Omental fat pad (tissue), 4 donors: ENCODE results near the gene SMAD6. TPM values are rescaled to one million over a fixed set of nuclear protein-coding genes. Genes with fewer than 3 reads are reported as not detected.

Experiments used
- ATAC-seq: fragments of 150-250 bp; one replicate; pipeline ENCODE4 v1.9.1; 2016; ENCODE audit warnings: mild to moderate bottlenecking, moderate library complexity; ENCODE audit not compliant: low FRiP score
- DNase-seq: peaks from one replicate; pipeline ENCODE4 v3.0.0-alpha.2; 2019; ENCODE audit warnings: low spot score
- total RNA-seq, 4 donors: library from RNA; depleted of rRNA; stranded (reverse); fragments of >200 nt; gene quantifications; one replicate each; pipeline ENCODE4 v1.1.0, GENCODE V29; 2016
- TF ChIP-seq, protein P1 (sequence below), 3 donors: fragments of 450-650 bp; IDR thresholded peaks; one replicate each; pipeline ENCODE4 v1.5.1; 2016 to 2017; ENCODE audit warnings: antibody characterized with exemption in 3 of 3, mild to moderate bottlenecking in 3 of 3, moderate library complexity in 2 of 3

Gene SMAD6
- total RNA-seq, 4 donors from 2014 or later = 15.6 to 44.9 (median 23.8) TPM

DNA sequence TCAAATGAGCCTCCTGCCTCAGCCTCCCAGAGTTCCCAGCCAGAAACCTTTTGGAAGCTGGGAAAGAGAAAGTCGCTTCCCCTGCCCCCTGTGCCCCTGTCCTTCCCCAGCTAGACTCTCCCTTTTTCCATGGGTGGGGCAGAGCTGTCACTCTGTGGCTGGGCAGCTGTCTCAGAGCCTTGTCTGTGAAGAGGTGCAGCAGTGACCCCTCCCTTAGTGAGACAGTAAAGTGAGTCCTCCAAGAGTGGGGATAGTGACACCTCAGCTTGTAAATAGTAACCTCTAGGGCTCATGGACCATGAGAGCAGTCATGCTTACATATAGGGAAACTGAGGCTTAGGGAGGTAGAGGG, 76.3 kb downstream of the SMAD6 start:
- TF ChIP-seq, protein P1, sequence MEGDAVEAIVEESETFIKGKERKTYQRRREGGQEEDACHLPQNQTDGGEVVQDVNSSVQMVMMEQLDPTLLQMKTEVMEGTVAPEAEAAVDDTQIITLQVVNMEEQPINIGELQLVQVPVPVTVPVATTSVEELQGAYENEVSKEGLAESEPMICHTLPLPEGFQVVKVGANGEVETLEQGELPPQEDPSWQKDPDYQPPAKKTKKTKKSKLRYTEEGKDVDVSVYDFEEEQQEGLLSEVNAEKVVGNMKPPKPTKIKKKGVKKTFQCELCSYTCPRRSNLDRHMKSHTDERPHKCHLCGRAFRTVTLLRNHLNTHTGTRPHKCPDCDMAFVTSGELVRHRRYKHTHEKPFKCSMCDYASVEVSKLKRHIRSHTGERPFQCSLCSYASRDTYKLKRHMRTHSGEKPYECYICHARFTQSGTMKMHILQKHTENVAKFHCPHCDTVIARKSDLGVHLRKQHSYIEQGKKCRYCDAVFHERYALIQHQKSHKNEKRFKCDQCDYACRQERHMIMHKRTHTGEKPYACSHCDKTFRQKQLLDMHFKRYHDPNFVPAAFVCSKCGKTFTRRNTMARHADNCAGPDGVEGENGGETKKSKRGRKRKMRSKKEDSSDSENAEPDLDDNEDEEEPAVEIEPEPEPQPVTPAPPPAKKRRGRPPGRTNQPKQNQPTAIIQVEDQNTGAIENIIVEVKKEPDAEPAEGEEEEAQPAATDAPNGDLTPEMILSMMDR (IDR thresholded peaks at IDR 0.05) = no peak
- no peak for DNase-seq
- no peak for ATAC-seq

DNA sequence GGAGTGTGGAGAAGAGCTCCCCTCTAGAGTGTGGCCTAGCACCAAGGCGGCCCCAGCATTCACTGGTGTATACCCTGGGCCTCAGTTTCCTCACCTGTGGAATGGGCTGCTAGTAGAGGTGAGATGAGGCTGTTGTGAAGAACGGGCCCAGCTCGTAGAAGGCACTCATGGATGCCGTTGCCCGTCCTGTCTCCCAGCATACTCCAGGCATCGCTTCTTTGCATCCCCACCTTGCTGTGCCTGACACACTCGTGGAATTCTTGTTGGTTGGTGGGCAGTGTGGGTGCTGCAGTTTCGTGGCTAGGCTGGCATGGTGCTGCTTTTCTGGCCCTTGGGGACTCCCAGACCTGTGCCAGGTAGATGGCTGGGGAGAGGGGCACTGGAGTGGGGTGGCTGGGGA, 76.7 kb downstream of the SMAD6 start:
- TF ChIP-seq, protein P1 (IDR thresholded peaks at IDR 0.05) = no peak
- ATAC-seq (no peak), DNase-seq (no peak)

DNA sequence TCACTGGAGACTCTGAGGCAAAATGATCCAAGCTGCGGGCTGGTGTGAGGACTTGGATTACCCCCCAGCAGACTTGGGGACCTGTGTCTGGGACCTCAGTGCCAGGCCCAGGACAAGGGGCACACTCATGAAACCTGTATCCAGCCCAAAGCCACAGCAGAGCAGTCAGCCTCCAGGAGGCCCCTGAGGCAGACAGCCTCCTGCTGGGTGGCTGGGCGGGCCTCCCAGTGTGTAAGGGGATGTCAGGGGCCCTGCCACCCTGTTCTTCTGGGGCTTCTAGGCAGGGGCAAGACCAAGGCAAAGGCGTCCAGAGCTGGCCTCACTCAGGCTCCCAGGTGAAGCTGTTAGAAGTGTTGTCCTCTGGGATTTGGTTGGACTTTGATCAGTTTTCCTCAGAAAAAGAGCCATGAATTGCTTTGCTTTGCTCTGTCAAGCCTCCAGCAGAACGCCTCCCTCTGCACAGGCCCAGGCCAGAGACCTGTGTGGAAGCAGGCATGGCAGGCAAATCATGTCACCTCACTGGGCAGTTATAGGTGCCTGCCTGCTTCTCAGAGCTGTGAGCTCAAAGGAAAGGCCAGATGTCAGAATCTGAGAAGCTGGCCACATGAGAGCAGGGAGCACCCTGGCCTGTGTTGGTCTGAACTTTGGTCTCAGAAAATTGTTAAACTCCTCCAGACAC, 77.4 kb downstream of the SMAD6 start:
- no peak for DNase-seq
- ATAC-seq = no peak
- TF ChIP-seq, protein P1 (IDR thresholded peaks at IDR 0.05) = no peak

DNA sequence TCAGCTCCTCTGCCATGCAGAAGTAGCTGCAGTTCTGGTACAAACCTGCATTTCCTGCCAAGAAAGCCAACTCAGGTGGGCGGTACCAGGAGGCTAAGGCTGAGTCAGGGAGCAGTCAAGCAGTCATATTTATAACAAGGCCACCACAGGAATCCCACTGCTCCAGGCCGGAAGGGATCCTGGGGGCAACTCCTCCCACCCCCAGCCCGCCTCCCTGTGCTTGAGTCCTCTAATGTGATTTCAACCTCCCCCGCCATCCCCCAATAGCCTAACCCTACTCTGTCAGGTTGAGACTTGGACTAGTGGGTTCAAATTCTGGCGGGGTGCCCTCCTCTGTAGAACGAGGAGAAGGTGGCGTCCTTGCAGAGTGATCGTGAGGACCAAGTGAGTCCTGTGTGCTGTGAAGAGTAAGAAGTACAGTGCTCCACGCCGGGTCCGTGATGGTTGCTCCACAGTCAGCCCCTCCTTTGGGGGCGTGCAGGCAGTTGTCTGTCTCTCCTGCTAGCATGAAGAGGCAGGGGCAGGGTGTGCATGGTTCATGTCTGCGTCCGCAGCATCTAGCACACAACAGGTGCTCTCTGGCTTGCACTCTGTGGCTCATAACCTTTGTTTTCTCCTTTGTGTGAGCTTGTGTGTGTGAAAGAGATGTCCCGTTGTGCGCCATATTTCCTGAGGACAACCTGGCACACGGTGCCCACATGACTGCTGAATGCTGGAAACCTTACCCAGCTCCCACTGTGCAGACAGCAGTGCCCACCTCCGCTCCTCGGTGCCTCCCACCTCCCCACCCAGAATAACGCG, 78.3 kb downstream of the SMAD6 start:
- TF ChIP-seq, protein P1 (IDR thresholded peaks at IDR 0.05) = no peak
- ATAC-seq (no peak), DNase-seq (no peak)

DNA sequence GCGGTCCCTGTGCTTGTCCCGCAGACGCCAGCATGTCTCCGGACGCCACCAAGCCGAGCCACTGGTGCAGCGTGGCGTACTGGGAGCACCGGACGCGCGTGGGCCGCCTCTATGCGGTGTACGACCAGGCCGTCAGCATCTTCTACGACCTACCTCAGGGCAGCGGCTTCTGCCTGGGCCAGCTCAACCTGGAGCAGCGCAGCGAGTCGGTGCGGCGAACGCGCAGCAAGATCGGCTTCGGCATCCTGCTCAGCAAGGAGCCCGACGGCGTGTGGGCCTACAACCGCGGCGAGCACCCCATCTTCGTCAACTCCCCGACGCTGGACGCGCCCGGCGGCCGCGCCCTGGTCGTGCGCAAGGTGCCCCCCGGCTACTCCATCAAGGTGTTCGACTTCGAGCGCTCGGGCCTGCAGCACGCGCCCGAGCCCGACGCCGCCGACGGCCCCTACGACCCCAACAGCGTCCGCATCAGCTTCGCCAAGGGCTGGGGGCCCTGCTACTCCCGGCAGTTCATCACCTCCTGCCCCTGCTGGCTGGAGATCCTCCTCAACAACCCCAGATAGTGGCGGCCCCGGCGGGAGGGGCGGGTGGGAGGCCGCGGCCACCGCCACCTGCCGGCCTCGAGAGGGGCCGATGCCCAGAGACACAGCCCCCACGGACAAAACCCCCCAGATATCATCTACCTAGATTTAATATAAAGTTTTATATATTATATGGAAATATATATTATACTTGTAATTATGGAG, 79.1 kb downstream of the SMAD6 start:
- DNase-seq (no peak), ATAC-seq (no peak)
- TF ChIP-seq, protein P1 (IDR thresholded peaks at IDR 0.05) = no peak

DNA sequence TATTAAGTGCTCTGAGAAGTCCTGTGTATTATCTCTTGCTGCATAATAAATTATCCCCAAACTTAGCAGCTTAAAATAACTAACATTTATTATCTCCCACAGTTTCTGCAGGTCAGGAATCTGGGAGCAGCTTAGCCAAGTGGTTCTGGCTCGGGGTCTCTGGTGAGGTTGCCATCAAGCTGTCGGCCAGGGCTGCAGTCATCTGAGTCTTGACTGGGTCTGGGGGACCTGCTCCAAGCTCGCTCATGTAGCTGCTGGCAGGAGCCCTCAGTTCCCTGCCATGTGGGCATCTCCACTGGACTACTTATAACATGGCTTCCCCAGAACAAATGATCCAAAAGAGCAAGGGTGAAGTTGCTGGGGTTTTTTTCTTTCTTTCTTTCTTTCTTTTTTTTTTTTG, 80.7 kb downstream of the SMAD6 start:
- ATAC-seq (no peak), DNase-seq (no peak)

More for the DNA sequence above, 80.7 kb downstream of the SMAD6 start:
- TF ChIP-seq, protein P1 (IDR thresholded peaks at IDR 0.05) = no peak
